GM10847 (cell line): Measurements from ENCODE around the gene EFS.

Source experiments
- POLR2A ChIP-seq: IDR thresholded peaks from 2 replicates; pipeline ENCODE4 v1.6.1; 2011; ENCODE audit not compliant: insufficient read length; ENCODE audit errors: extremely low read depth

Gene EFS

DNA sequence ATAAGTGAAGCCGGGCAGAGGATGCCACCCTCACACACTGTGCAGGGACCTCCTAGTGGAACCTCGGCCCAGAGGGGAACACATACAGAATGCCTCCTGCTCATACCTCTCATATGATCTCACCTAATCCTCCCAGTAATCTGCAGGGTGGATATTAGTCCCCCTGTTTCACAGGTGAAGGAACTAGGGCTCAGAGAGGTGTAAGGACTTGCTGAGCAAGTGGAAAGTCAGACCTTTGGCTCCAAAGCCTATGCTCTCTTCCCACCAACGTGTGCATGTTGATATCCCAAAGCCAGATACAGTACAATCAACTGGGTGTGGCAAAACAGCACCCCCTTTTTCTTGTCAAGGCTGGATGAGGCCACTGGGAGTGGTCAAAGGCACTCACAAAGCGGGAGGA is 38.9 kb upstream of the EFS start:
- no peak for TF ChIP-seq POLR2A

- TF ChIP-seq POLR2A = no peak
These were observed 38.1 kb upstream of the EFS start for GRCh38 chr14:23403139-23403438.

GRCh38 chr14:23402296-23403138 is 37.5 kb upstream of the EFS start:
- TF ChIP-seq POLR2A = no peak

- TF ChIP-seq POLR2A = no peak
These were observed 36.3 kb upstream of the EFS start for GRCh38 chr14:23401291-23401690.

GRCh38 chr14:23399591-23399990 is 34.6 kb upstream of the EFS start:
- no peak for TF ChIP-seq POLR2A

DNA sequence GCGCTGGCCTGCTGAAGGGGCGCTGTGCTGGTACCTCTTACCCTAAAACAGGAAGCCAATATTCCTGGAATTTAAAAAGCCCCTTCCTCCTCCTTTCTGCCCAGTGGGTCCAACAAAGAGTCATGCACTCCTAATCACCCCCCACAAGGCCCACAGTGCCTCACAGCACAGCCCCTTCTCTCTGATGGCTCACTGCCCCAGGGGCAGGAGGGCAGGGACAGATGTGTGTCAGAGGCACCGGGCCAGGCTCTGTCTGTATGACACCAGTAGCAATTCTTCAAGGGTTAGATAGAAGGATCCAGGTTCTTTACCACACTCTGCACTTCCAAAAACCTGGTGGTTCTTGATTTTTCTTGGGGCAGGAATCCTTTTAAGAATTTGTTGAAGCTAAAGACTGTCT is 34.2 kb upstream of the EFS start:
- TF ChIP-seq POLR2A = no peak

- TF ChIP-seq POLR2A = no peak
These were observed 33.4 kb upstream of the EFS start for GRCh38 chr14:23398348-23398747.

DNA sequence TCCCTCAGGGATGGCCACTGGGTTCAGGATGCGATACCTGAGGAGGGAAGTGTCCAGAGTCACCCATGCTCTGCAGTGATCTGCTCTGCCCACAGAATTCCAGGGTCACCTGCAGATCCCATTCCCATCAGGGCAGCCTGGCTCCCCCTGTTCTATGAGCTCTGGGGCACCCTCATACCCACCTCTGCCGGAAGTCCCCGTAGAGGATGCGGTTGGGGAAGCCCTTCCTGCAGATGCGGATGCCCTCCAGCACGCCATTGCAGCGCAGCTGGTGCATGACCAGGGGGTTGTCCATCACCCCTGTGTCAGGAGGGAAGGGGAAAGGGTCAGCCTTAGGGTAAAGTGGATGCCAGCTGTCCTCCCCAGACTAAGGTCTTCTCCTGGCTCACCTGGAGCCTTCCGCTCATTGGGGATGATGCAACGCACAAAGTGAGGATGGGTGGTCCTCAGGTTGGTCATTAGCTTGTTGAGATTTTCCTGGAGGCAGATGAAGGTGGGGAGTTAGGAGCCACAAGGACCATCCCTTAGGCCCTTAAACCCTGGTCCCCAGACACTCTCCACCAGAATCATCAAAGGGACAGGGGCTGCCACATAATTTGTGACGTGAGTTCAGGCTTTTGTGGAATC is 31.9 kb upstream of the EFS start:
- no peak for TF ChIP-seq POLR2A

- no peak for TF ChIP-seq POLR2A
These were observed 31.2 kb upstream of the EFS start for GRCh38 chr14:23396126-23396525.

DNA sequence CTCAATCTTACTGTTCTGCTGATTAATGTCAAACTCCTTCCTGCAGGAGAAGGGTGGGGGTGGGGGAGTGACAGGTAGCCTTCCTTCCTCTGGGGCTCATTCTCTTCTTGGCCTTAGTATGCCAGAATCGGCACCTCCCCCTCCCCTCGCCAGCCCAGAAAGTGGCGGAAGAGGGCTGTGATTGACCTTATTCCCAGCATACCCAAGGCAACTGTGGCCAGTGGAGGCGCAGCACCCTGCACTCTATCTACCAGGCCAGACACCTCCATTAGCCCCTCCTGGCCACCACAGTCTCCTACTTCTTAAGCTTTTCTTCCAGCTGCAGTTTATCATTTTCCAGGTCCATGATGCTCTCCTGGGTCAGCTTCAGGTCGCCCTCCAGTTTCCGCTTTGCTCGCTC is 27.6 kb upstream of the EFS start:
- TF ChIP-seq POLR2A = no peak

GRCh38 chr14:23389396-23389795 is 24.4 kb upstream of the EFS start:
- TF ChIP-seq POLR2A = no peak

DNA sequence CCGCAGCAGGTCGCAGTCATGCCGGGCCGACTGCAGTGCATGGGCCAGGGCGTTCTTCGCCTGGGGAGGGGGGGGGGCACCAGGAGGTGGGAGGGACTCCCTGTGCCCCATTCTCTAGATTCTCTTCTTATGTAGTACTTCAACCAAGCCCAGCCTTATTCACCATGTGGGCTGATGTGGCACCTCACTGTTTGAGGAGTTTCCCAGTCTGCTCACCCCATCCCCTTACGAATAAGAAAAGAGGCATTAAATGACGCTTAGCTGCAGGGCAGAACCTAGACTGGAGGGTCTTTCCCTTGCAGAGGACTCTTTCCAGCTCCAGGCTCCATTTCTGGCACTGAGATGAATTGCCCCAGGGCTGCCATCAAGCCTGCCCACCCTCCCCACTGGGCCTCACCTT is 24.0 kb upstream of the EFS start:
- TF ChIP-seq POLR2A = no peak

- TF ChIP-seq POLR2A = no peak
These were observed 23.2 kb upstream of the EFS start for GRCh38 chr14:23387916-23388882.

DNA sequence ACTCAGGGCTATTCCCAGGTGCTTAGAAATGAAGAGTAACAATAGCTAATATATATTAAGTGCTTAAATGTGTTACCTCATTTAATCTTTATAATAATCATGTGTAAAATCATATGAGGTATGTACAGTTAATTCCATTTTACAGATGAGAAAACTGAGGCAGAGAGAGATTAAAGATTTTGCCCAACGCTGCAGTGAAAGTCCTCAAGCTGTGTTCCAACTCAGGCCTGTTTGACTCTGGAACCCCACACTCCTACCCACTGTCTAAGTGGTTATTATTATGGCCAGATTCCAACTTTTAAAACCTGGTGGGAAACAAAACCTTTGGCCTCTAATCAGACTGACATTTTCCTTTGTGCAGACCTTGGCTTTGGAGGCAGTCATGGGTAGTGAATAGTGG is 22.0 kb upstream of the EFS start:
- TF ChIP-seq POLR2A = no peak

- TF ChIP-seq POLR2A = no peak
These were observed 20.8 kb upstream of the EFS start for GRCh38 chr14:23385642-23386265.
